B cell (primary cell): ENCODE results near the gene CHD1L. TPM values are rescaled to one million over a fixed set of nuclear protein-coding genes. Genes with fewer than 3 reads are reported as not detected.

Source experiments
- ATAC-seq: fragments of 200-7000 bp; cut with Tn5 transposase; one replicate; pipeline ENCODE4 v1.10.0; 2021; ENCODE audit warnings: low read depth, mild to moderate bottlenecking, moderate number of reproducible peaks, moderate library complexity
- CTCF ChIA-PET: fragments of 350-600 bp; sonication (Branson Sonifier 250); formaldehyde crosslinking; loops from one replicate; lab custom pipeline; 2021; ENCODE audit warnings: antibody characterized with exemption, inconsistent platforms; lab: Charles Lee
- POLR2A ChIA-PET: fragments of 350-600 bp; sonication (Branson Sonifier 250); formaldehyde crosslinking; loops from one replicate; lab custom pipeline; 2021; ENCODE audit warnings: antibody characterized with exemption; lab: Charles Lee
- DNase-seq: peaks from one replicate; pipeline ENCODE4 v3.0.0; 2013
- H2AFZ ChIP-seq: 2 replicates; pipeline ENCODE4 v1.6.1; 2012; ENCODE audit warnings: mild to moderate bottlenecking, low read depth, low read length; ENCODE audit not compliant: insufficient read depth, poor library complexity, severe bottlenecking
- H3K27ac ChIP-seq, 2 donors: 1 replicate in 1 of 2; 2 replicates in 1 of 2; pipeline ENCODE4 v1.5.1; 2012 to 2013; ENCODE audit warnings: low read length in 2 of 2, mild to moderate bottlenecking in 2 of 2, moderate library complexity in 1 of 2
- H3K27me3 ChIP-seq, 4 experiments: fragments of 200-600 bp in 1 of 4; sonication (generic) in 1 of 4; replicated peaks in 1 of 4; 1 replicate in 2 of 4; 2 replicates in 2 of 4; pipeline versions ENCODE4 v1.6.1 to v1.7.0; 2013 to 2016; ENCODE audit warnings: low read length in 3 of 4, mild to moderate bottlenecking in 2 of 4, mixed read lengths in 1 of 4, moderate library complexity in 1 of 4; ENCODE audit not compliant: insufficient read depth in 4 of 4, control insufficient read depth in 3 of 4; ENCODE audit errors: control extremely low read depth in 1 of 4
- H3K36me3 ChIP-seq, 2 experiments: replicated peaks in 1 of 2; 1 replicate in 1 of 2; 2 replicates in 1 of 2; pipeline versions ENCODE4 v1.6.1 to v1.7.1; 2013; ENCODE audit warnings: low read length in 1 of 2; ENCODE audit not compliant: insufficient read depth in 2 of 2, control insufficient read depth in 1 of 2; ENCODE audit errors: control extremely low read depth in 1 of 2, extremely low read depth in 1 of 2
- H3K4me1 ChIP-seq, 2 donors: fragments of 200-600 bp in 1 of 2; sonication (generic) in 1 of 2; 1 replicate in 1 of 2; 2 replicates in 1 of 2; pipeline versions ENCODE4 v1.5.1 to v1.6.1; 2013 to 2017; ENCODE audit warnings: low read length in 2 of 2; ENCODE audit not compliant: control insufficient read depth in 2 of 2, insufficient read depth in 2 of 2
- H3K4me2 ChIP-seq: replicated peaks from 2 replicates; pipeline ENCODE3; 2012; ENCODE audit warnings: mild to moderate bottlenecking, low read depth, low read length; ENCODE audit not compliant: poor library complexity, severe bottlenecking
- H3K4me3 ChIP-seq, 5 experiments: fragments of 200-600 bp in 1 of 5; sonication (generic) in 1 of 5; 1 replicate in 3 of 5; 2 replicates in 2 of 5; pipeline versions ENCODE4 v1.5.1 to v1.7.0; 2011 to 2016; ENCODE audit warnings: low read length in 4 of 5, mild to moderate bottlenecking in 4 of 5, low read depth in 2 of 5, control low read depth in 1 of 5, moderate library complexity in 1 of 5; ENCODE audit not compliant: insufficient read depth in 1 of 5; ENCODE audit errors: control extremely low read depth in 1 of 5, extremely low read depth in 1 of 5
- H3K79me2 ChIP-seq: fragments of 200-600 bp; sonication (generic); one replicate; pipeline ENCODE4 v1.6.0; 2016; ENCODE audit warnings: low read length; ENCODE audit not compliant: control insufficient read depth, insufficient read depth
- H3K9ac ChIP-seq: fragments of 200-600 bp; sonication (generic); 2 replicates; pipeline ENCODE4 v1.6.1; 2017; ENCODE audit warnings: mild to moderate bottlenecking, low read length, moderate library complexity
- H3K9me3 ChIP-seq, 3 donors: one replicate each; pipeline versions ENCODE4 v1.6.1 to v1.7.1; 2013; ENCODE audit warnings: low read length in 2 of 3; ENCODE audit not compliant: control insufficient read depth in 2 of 3, insufficient read depth in 1 of 3; ENCODE audit errors: control extremely low read depth in 1 of 3
- H4K20me1 ChIP-seq: 2 replicates; pipeline ENCODE4 v1.6.0; 2012; ENCODE audit warnings: mild to moderate bottlenecking, low read length; ENCODE audit not compliant: insufficient read depth, control insufficient read depth, poor library complexity, severe bottlenecking
- H3K27ac Mint-ChIP-seq: one replicate; pipeline ENCODE4 v1.8.0; 2021; ENCODE audit warnings: mixed read lengths
- H3K27me3 Mint-ChIP-seq: one replicate; pipeline ENCODE4 v1.8.0; 2021; ENCODE audit warnings: mixed read lengths
- H3K4me1 Mint-ChIP-seq: one replicate; pipeline ENCODE4 v1.8.0; 2021; ENCODE audit warnings: mixed read lengths
- H3K4me3 Mint-ChIP-seq: one replicate; pipeline ENCODE4 v1.8.0; 2021; ENCODE audit warnings: mixed read lengths
- H3K9me3 Mint-ChIP-seq: one replicate; pipeline ENCODE4 v1.8.0; 2022; ENCODE audit warnings: mixed read lengths; ENCODE audit not compliant: insufficient read depth
- EZH2 ChIP-seq: IDR thresholded peaks from 2 replicates; pipeline ENCODE4 v1.6.1; 2012; ENCODE audit warnings: borderline replicate concordance, low read depth, mild to moderate bottlenecking, moderate library complexity, low read length; ENCODE audit not compliant: insufficient read depth, poor library complexity, severe bottlenecking
- WGBS: methylation state at CpG from one replicate; pipeline ENCODE4 v1.1.5; 2013; ENCODE audit warnings: missing lambda C conversion rate; ENCODE audit not compliant: insufficient coverage; 5-methylcytosine and 5-hydroxymethylcytosine counted together
- intact Hi-C: fragments of 100-400 bp; cut with micrococcal nuclease; formaldehyde crosslinking; loops from one replicate; pipeline ENCODE4 v1.10.0; 2022
- polyA plus RNA-seq: library from polyadenylated mRNA; depleted of rRNA; stranded (reverse); fragments of >200 nt; gene quantifications from 2 replicates; pipeline ENCODE4 v1.2.3, GENCODE V29; 2012
- total RNA-seq, 2 donors: library from RNA; stranded (reverse); fragments of 120-200 nt in 1 of 2; gene quantifications; 1 replicate in 1 of 2; 2 replicates in 1 of 2; pipeline versions ENCODE4 v1.2.3 to v1.2.4, GENCODE V29; 2013 to 2022
- TF ChIP-seq, protein P1 (sequence below): fragments of 200-600 bp; IDR thresholded peaks from one replicate; pipeline ENCODE4 v1.8.0; 2022; ENCODE audit warnings: antibody characterized with exemption, mild to moderate bottlenecking

Gene CHD1L
- total and polyA plus RNA-seq, 2 donors (not counting 1 experiment from before 2014, with no cell fraction given): 32.4 to 54.6 TPM

DNA sequence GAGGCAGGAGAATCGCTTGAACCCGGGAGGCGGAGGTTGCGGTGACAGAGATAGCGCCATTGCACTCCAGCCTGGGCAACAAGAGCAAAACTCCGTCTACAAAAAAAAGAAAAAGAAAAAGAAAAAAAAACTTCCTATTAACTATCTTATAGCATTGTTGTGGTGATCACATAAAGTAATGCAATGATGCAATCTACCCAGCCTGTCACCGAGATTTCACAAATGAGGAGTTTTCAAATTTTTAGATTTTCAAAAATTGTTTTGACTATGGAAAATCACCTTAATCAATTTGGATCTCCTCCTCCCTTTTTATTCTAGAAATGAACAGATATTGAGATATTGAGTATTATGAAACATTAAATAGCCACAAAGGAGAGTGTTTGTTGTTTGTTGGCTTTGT, 25.3 kb upstream of the CHD1L start:
- intact Hi-C loops: no loop called here

DNA sequence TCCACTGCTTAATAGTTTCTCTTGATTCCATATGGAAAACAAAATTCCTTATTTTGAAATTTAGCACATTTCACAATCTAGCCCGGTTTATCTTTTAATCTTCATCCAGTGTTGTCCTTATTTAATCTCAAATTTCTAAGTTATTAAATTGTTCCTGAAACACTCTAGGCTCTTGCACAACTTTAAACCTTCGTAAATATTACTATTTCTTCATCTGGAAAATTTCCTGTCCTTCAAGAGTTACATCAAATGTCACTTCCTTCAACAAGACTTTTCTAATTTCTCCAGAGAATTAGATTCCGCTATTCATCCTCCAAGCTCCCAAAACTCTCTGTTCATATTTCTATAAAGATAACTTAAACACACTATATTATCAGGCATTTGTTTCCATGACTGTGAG, 23.9 kb upstream of the CHD1L start:
- H3K4me2 ChIP-seq: no peak overlapping the region
- no peaks in the 10 kb centered on the region for H3K9me3 ChIP-seq
- Mint-ChIP-seq H3K4me3 (no peak overlapping the region), H3K27me3 (no peaks in the 10 kb centered on the region), H3K9me3 (no peaks in the 10 kb centered on the region), H3K4me1 (peaks cover 25% of the 10 kb centered on the region), H3K27ac (no peak overlapping the region)
- no peak overlapping the region for H2AFZ ChIP-seq
- H3K4me1 ChIP-seq: peaks cover 11 to 20% of the 10 kb centered on the region in 2 donors
- no peaks in the 10 kb centered on the region for H3K27me3 ChIP-seq
- no peak for TF ChIP-seq EZH2
- TF ChIP-seq, protein P1, sequence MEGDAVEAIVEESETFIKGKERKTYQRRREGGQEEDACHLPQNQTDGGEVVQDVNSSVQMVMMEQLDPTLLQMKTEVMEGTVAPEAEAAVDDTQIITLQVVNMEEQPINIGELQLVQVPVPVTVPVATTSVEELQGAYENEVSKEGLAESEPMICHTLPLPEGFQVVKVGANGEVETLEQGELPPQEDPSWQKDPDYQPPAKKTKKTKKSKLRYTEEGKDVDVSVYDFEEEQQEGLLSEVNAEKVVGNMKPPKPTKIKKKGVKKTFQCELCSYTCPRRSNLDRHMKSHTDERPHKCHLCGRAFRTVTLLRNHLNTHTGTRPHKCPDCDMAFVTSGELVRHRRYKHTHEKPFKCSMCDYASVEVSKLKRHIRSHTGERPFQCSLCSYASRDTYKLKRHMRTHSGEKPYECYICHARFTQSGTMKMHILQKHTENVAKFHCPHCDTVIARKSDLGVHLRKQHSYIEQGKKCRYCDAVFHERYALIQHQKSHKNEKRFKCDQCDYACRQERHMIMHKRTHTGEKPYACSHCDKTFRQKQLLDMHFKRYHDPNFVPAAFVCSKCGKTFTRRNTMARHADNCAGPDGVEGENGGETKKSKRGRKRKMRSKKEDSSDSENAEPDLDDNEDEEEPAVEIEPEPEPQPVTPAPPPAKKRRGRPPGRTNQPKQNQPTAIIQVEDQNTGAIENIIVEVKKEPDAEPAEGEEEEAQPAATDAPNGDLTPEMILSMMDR: no peak
- H3K4me3 ChIP-seq: no peak overlapping the region
- CTCF ChIA-PET: no interaction called here
- intact Hi-C loops: no loop called here
- POLR2A ChIA-PET: no interaction called here
- no peaks in the 10 kb centered on the region for H4K20me1 ChIP-seq
- ATAC-seq (no peak), DNase-seq (no peak)
- H3K79me2 ChIP-seq: peaks cover 5% of the 10 kb centered on the region
- H3K9ac ChIP-seq: no peak overlapping the region
- WGBS: 100% methylated on average over 2 of the region's 3 CpGs
- H3K36me3 ChIP-seq: peaks cover 0 to 1% of the 10 kb centered on the region in 2 experiments
- no peak overlapping the region for H3K27ac ChIP-seq

More for the DNA sequence above, 25.3 kb upstream of the CHD1L start:
- H3K4me1 Mint-ChIP-seq: peaks cover 27% of the 10 kb centered on the region
- no peak for TF ChIP-seq EZH2
- TF ChIP-seq, protein P1: no peak
- no peak overlapping the region for H3K27ac Mint-ChIP-seq
- WGBS: no CpG with 5 or more reads among the region's 7 CpGs
- Histone ChIP-seq H3K27me3 (no peaks in the 10 kb centered on the region), H3K79me2 (peaks cover 11% of the 10 kb centered on the region), H3K9ac (no peak overlapping the region), H3K4me2 (no peak overlapping the region), H3K4me3 (no peak overlapping the region), H3K4me1 (peaks cover 11 to 24% of the 10 kb centered on the region in 2 donors), H4K20me1 (no peaks in the 10 kb centered on the region), H3K36me3 (peaks cover 0 to 1% of the 10 kb centered on the region in 2 experiments), H2AFZ (no peak overlapping the region), H3K9me3 (no peaks in the 10 kb centered on the region), H3K27ac (no peak overlapping the region)
- no peaks in the 10 kb centered on the region for H3K27me3 Mint-ChIP-seq
- ATAC-seq (no peak), DNase-seq (no peak)
- ChIA-PET CTCF (no interaction called here), POLR2A (no interaction called here)
- no peak overlapping the region for H3K4me3 Mint-ChIP-seq
- H3K9me3 Mint-ChIP-seq: no peaks in the 10 kb centered on the region
